Skeletal muscle tissue (tissue), 4 donors: ENCODE results near the gene LAS1L. TPM values are rescaled to one million over a fixed set of nuclear protein-coding genes. Genes with fewer than 3 reads are reported as not detected.
"Not testable (repeated sequence)": the region's sequence is repeated elsewhere in the genome, so short reads cannot be mapped to it uniquely, and the experiment has no call there.

Experiments used
- H3K27ac ChIP-seq: one replicate; pipeline ENCODE4 v1.7.0; 2013; ENCODE audit warnings: mild to moderate bottlenecking, low read depth, low read length, inconsistent platforms
- H3K27me3 ChIP-seq, 3 donors: one replicate each; pipeline ENCODE4 v1.7.0; 2013; ENCODE audit warnings: low read length in 3 of 3; ENCODE audit not compliant: control insufficient read depth in 3 of 3, insufficient read depth in 3 of 3
- H3K36me3 ChIP-seq, 3 donors: one replicate each; pipeline ENCODE4 v1.7.0; 2013; ENCODE audit warnings: low read length in 3 of 3; ENCODE audit not compliant: control insufficient read depth in 3 of 3, insufficient read depth in 3 of 3
- H3K4me1 ChIP-seq, 3 donors: one replicate each; pipeline ENCODE4 v1.7.0; 2013; ENCODE audit warnings: low read length in 3 of 3, mild to moderate bottlenecking in 3 of 3; ENCODE audit not compliant: control insufficient read depth in 3 of 3, insufficient read depth in 3 of 3
- H3K4me3 ChIP-seq, 3 donors: one replicate each; pipeline ENCODE4 v1.7.0; 2013; ENCODE audit warnings: low read length in 3 of 3
- H3K9ac ChIP-seq, 3 donors: one replicate each; pipeline ENCODE4 v1.7.0; 2013; ENCODE audit warnings: low read length in 3 of 3, mild to moderate bottlenecking in 3 of 3, moderate library complexity in 2 of 3, low read depth in 1 of 3
- H3K9me3 ChIP-seq, 3 donors: one replicate each; pipeline ENCODE4 v1.7.0; 2013; ENCODE audit warnings: low read length in 3 of 3; ENCODE audit not compliant: control insufficient read depth in 3 of 3
- total RNA-seq: library from RNA; depleted of rRNA; stranded (reverse); fragments of >200 nt; gene quantifications from one replicate; pipeline ENCODE4 v1.2.3, GENCODE V29; 2014
- donor health status: Osteomylitis.

The LAS1L gene
- total RNA-seq, 1 donor from 2014 or later: 14.1 TPM

DNA sequence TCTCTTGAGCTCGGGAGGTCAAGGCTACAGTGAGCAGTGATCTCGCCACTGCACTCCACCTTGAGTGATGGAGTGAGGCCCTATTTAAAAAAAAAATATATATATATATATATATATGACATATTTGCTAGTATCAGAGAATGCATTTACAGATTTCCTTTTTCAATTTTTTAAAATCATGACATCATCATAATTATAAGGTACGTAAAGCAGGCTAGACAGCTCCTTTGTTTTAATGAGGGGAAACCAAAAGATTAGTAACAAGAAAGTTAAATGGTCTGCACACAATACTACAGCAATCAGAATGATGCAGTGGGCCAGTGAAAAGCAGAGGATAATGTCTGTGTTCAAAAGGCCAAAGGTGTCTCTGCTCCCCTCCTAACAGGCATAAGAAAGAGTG, 43.0 kb downstream of the LAS1L start:
- Histone ChIP-seq H3K27me3 (no peaks in the 10 kb centered on the region), H3K4me3 (no peak overlapping the region), H3K36me3 (no peaks in the 10 kb centered on the region), H3K27ac (no peak overlapping the region), H3K9ac (no peak overlapping the region), H3K4me1 (no peaks in the 10 kb centered on the region), H3K9me3 (no peaks in the 10 kb centered on the region)

DNA sequence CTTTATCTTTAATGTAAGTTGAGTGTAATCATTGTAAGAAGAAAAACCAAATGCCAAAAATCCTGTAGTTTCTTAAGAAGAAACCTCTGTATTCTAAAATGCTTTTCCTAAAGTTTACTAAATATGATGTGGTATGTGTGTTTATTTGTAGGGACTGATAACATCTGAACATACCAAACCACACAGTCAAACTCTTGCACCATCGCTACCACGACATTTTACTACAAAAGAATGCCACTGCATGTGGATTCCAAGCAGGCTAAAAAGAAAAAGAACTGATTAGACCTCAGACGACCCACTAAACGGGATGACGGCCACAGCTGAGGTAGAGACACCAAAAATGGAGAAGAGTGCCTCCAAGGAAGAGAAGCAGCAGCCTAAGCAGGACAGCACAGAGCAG, 46.1 kb downstream of the LAS1L start:
- H3K9ac ChIP-seq: no peak overlapping the region
- H3K36me3 ChIP-seq: no peaks in the 10 kb centered on the region
- H3K9me3 ChIP-seq: no peaks in the 10 kb centered on the region

GRCh38 chrX:65480960-65481359, 53.6 kb downstream of the LAS1L start:
- no peaks in the 10 kb centered on the region for H3K4me1 ChIP-seq
- H3K27ac ChIP-seq: no peak overlapping the region
- H3K36me3 ChIP-seq: no peaks in the 10 kb centered on the region
- H3K4me3 ChIP-seq: no peak overlapping the region
- H3K9ac ChIP-seq: no peak overlapping the region
- no peaks in the 10 kb centered on the region for H3K27me3 ChIP-seq
- peaks cover 0 to 3% (median 0%) of the 10 kb centered on the region in 3 donors for H3K9me3 ChIP-seq

More for the DNA sequence above, 46.1 kb downstream of the LAS1L start:
- Histone ChIP-seq H3K4me1 (no peaks in the 10 kb centered on the region), H3K27me3 (no peaks in the 10 kb centered on the region), H3K4me3 (no peak overlapping the region), H3K27ac (no peak overlapping the region)

DNA sequence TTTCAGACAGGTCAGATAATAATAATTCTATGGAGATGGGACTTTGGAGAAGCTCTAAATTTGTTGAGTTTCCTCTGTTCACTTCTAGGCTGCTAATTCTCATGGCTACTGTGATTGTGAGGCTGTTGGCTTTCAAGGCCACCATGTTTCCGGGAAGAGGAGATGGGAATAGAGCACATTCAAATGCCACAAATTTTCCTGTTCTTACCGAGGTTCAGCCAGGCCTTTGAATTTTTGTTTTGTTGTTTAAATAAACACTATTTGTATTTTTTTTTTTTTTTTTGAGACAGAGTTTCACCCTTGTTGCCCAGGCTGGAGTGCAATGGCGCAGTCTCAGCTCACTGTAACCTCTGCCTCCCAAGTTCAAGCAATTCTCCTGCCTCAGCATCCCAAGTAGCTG, 55.5 kb downstream of the LAS1L start:
- not testable (repeated sequence) for H3K27ac ChIP-seq, H3K36me3 ChIP-seq, H3K9ac ChIP-seq, H3K4me1 ChIP-seq, H3K4me3 ChIP-seq, H3K27me3 ChIP-seq, H3K9me3 ChIP-seq

DNA sequence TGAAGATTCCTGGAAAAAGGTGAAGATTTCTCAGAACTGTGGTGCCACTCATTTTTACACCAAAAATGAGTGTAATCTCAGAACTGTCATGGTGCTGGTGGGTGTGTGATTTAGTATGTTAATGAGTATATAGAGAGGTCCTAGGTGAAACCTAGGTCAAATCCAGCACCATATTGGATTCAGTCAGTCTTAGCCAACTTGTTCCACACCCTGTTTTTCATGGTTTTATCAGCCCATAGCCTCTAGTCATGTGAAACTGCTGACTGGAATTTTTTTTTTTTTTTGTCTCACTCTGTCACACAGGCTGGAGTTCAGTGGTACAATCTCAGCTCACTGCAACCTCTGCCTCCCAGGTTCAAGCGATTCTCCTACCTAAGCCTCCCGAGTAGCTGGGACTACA, 58.0 kb downstream of the LAS1L start:
- Histone ChIP-seq H3K36me3 (no peaks in the 10 kb centered on the region), H3K4me1 (no peaks in the 10 kb centered on the region), H3K9ac (no peak overlapping the region), H3K27me3 (no peaks in the 10 kb centered on the region), H3K4me3 (no peak overlapping the region), H3K9me3 (peaks cover 0 to 3% (median 0%) of the 10 kb centered on the region in 3 donors), H3K27ac (no peak overlapping the region)

DNA sequence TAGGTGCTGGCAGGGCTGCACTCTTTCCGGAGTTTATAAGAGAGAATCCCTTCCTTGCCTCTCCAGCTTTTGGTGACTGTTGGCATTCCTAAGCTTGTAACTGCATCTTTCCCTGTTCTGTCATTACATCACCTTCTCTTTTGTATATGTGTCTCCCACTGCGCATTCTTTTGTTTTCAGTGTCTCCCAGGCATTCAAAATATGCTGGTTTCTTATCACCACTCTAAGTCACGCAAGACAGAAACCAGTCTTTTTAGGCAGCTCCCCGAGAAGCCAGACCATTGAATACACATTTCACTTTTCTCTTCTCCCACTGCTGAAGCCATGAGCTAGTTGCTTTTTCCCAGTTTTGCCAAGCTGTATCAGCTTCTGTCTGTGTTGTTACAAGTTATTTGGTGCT, 71.0 kb downstream of the LAS1L start:
- Histone ChIP-seq H3K9ac (no peak overlapping the region), H3K36me3 (no peaks in the 10 kb centered on the region), H3K4me1 (no peaks in the 10 kb centered on the region), H3K4me3 (no peak overlapping the region), H3K27me3 (no peaks in the 10 kb centered on the region), H3K27ac (no peak overlapping the region), H3K9me3 (no peaks in the 10 kb centered on the region)

Other genes starting within 250 kb of the LAS1L start
- 57.9 TPM for gene MSN, start 132.9 kb upstream of the LAS1L start, total RNA-seq